ENCODE results near the gene BTBD9. TPM values are rescaled to one million over a fixed set of nuclear protein-coding genes. Genes with fewer than 3 reads are reported as not detected.

Gene BTBD9
- total RNA-seq, 2 donors from 2014 or later, result 14.2 to 18.2 TPM

- H3K27me3 ChIP-seq, result no peaks in the 10 kb centered on the region
- H3K36me3 ChIP-seq, result no peaks in the 10 kb centered on the region
- no peak for TF ChIP-seq CTCF (IDR thresholded peaks at IDR 0.05)
- H3K4me1 ChIP-seq, result peaks cover 0 to 9% of the 10 kb centered on the region in 2 donors
- DNase-seq (ENCODE audit: low spot score), result no peak
- H3K27ac ChIP-seq, result no peak overlapping the region
- no peaks in the 10 kb centered on the region for H3K9me3 ChIP-seq
- no peak overlapping the region for H3K4me3 ChIP-seq
Observed at GRCh38 chr6:38159596-38159995, 480.1 kb downstream of the BTBD9 start.

- H3K4me1 ChIP-seq, result peaks cover 0 to 11% of the 10 kb centered on the region in 2 donors
- no peak overlapping the region for H3K4me3 ChIP-seq
- no peak for DNase-seq (ENCODE audit: low spot score)
- H3K9me3 ChIP-seq, result no peaks in the 10 kb centered on the region
- no peak for TF ChIP-seq CTCF (IDR thresholded peaks at IDR 0.05)
- no peak overlapping the region for H3K27ac ChIP-seq
- no peaks in the 10 kb centered on the region for H3K36me3 ChIP-seq
- H3K27me3 ChIP-seq, result no peaks in the 10 kb centered on the region
Observed at GRCh38 chr6:38158762-38159350, 480.9 kb downstream of the BTBD9 start.

- no peaks in the 10 kb centered on the region for H3K27me3 ChIP-seq
- H3K27ac ChIP-seq, result no peak overlapping the region
- no peak for TF ChIP-seq CTCF (IDR thresholded peaks at IDR 0.05)
- H3K9me3 ChIP-seq, result no peaks in the 10 kb centered on the region
- peaks cover 6% of the 10 kb centered on the region for H3K36me3 ChIP-seq
- DNase-seq (ENCODE audit: low spot score), result no peak
- no peak overlapping the region for H3K4me3 ChIP-seq
- peaks cover 0 to 11% of the 10 kb centered on the region in 2 donors for H3K4me1 ChIP-seq
Observed at GRCh38 chr6:38157905-38158304, 481.8 kb downstream of the BTBD9 start.

GRCh38 chr6:38156818-38157565, 482.7 kb downstream of the BTBD9 start:
- Histone ChIP-seq H3K27ac (no peak overlapping the region), H3K4me1 (peaks cover 0 to 11% of the 10 kb centered on the region in 2 donors), H3K9me3 (no peaks in the 10 kb centered on the region), H3K4me3 (no peak overlapping the region), H3K36me3 (peaks cover 6% of the 10 kb centered on the region), H3K27me3 (no peaks in the 10 kb centered on the region)
- no peak for TF ChIP-seq CTCF (IDR thresholded peaks at IDR 0.05)
- no peak for DNase-seq (ENCODE audit: low spot score)

- no peak for DNase-seq (ENCODE audit: low spot score)
- no peak for TF ChIP-seq CTCF (IDR thresholded peaks at IDR 0.05)
- Histone ChIP-seq H3K4me3 (no peak overlapping the region), H3K9me3 (no peaks in the 10 kb centered on the region), H3K36me3 (peaks cover 6% of the 10 kb centered on the region), H3K4me1 (peaks cover 0 to 11% of the 10 kb centered on the region in 2 donors), H3K27ac (no peak overlapping the region), H3K27me3 (no peaks in the 10 kb centered on the region)
Observed at GRCh38 chr6:38155621-38156204, 484.0 kb downstream of the BTBD9 start.

Data from right atrium auricular region (tissue), 2 donors.